HepG2 (cell line): ENCODE measurements around the gene ERLIN1. TPM values are rescaled to one million over a fixed set of nuclear protein-coding genes. Genes with fewer than 3 reads are reported as not detected.

ENCODE experiments used
- ATAC-seq: fragments of 200-7000 bp; cut with Tn5 transposase; 3 replicates; pipeline ENCODE4 v1.9.1; 2020; ENCODE audit warnings: mild to moderate bottlenecking, moderate library complexity
- BruUV-seq: library from RNA; stranded (reverse); fragments of 400-500 nt; replicated peaks from 2 replicates; lab custom pipeline; 2021; lab: Mats Ljungman, UMichigan
- CTCF ChIA-PET: fragments of 300-600 bp; formaldehyde crosslinking; extraction: SDS; loops from one replicate; lab custom pipeline; 2021; ENCODE audit warnings: low total read pairs, inconsistent platforms, low intra/inter-chr PET ratio; lab: Yijun Ruan, JAX
- POLR2A ChIA-PET: fragments of 350-600 bp; sonication (Branson Sonifier 250); formaldehyde crosslinking; loops from one replicate; lab custom pipeline; 2020; ENCODE audit warnings: antibody characterized with exemption, inconsistent platforms; lab: Yijun Ruan, JAX
- DNase-seq: peaks from one replicate; pipeline ENCODE4 v3.0.0-alpha.2; 2015; ENCODE audit warnings: low spot score
- FAIRE-seq: peaks from 3 replicates; lab custom pipeline; 2011; peaks lifted over from hg19 to GRCh38; lab: Jason Lieb, UNC
- H2AFZ ChIP-seq: one replicate; pipeline ENCODE4 v1.6.1; 2011; ENCODE audit warnings: low read length, inconsistent platforms
- H3K27ac ChIP-seq: fragments of 300-600 bp; 3 replicates; pipeline ENCODE4 v1.8.0; 2011; ENCODE audit warnings: mixed run types, mild to moderate bottlenecking, mixed read lengths, low read length, inconsistent platforms; ENCODE audit not compliant: insufficient read depth; ENCODE audit errors: extremely low read length
- H3K27me3 ChIP-seq, 2 experiments: fragments of 200-600 bp in 1 of 2; 2 replicates in 1 of 2; 3 replicates in 1 of 2; pipeline versions ENCODE4 v1.6.0 to v1.8.0; 2011; ENCODE audit warnings: low read length in 2 of 2, mild to moderate bottlenecking in 2 of 2, moderate library complexity in 2 of 2, inconsistent platforms in 1 of 2; ENCODE audit not compliant: insufficient read depth in 2 of 2, control insufficient read depth in 1 of 2
- H3K36me3 ChIP-seq, 2 experiments: fragments of 200-600 bp in 1 of 2; replicated peaks in 1 of 2; 2 replicates in 1 of 2; 3 replicates in 1 of 2; pipeline versions ENCODE4 v1.5.1 to v1.8.0; 2011; ENCODE audit warnings: low read length in 2 of 2, inconsistent platforms in 1 of 2; ENCODE audit not compliant: insufficient read depth in 2 of 2, control insufficient read depth in 1 of 2
- H3K4me1 ChIP-seq: 2 replicates; pipeline ENCODE4 v1.5.1; 2012; ENCODE audit warnings: low read length, inconsistent platforms; ENCODE audit not compliant: insufficient read depth
- H3K4me2 ChIP-seq: 2 replicates; pipeline ENCODE4 v1.6.0; 2011; ENCODE audit warnings: low read depth, low read length, inconsistent platforms
- H3K4me3 ChIP-seq, 3 experiments: fragments of 200-600 bp in 1 of 3; sonication (generic), shearing (Covaris generic) in 1 of 3; replicated peaks in 1 of 3; 2 replicates each; pipeline ENCODE4 v1.5.1; 2011 to 2016; ENCODE audit warnings: low read length in 3 of 3, inconsistent platforms in 2 of 3, low read depth in 2 of 3, mild to moderate bottlenecking in 2 of 3, control low read depth in 1 of 3, mixed read lengths in 1 of 3; ENCODE audit not compliant: insufficient read depth in 1 of 3
- H3K79me2 ChIP-seq: one replicate; pipeline ENCODE4 v1.6.1; 2011; ENCODE audit warnings: low read length, inconsistent platforms; ENCODE audit not compliant: insufficient read depth
- H3K9ac ChIP-seq: 2 replicates; pipeline ENCODE4 v1.6.0; 2011; ENCODE audit warnings: mild to moderate bottlenecking, low read depth, low read length, inconsistent platforms; ENCODE audit not compliant: insufficient read depth
- H3K9me3 ChIP-seq: 2 replicates; pipeline ENCODE4 v1.5.1; 2012; ENCODE audit warnings: mild to moderate bottlenecking, low read length
- H4K20me1 ChIP-seq: 2 replicates; pipeline ENCODE4 v1.6.0; 2011; ENCODE audit warnings: inconsistent platforms, mild to moderate bottlenecking, low read length, moderate library complexity; ENCODE audit not compliant: insufficient read depth
- FOSL1 ChIP-seq: sonication (generic); formaldehyde crosslinking; IDR thresholded peaks from 2 replicates; pipeline ENCODE4 v1.9.0; 2021; ENCODE audit warnings: missing genetic modification reagents, borderline replicate concordance
- PHB2 ChIP-seq: fragments of 450-650 bp; IDR thresholded peaks from 2 replicates; pipeline ENCODE4 v1.6.1; 2018; ENCODE audit not compliant: partially characterized antibody
- RFX3 ChIP-seq: IDR thresholded peaks from 2 replicates; pipeline ENCODE4 v1.6.1; 2016; ENCODE audit warnings: missing biosample characterization, missing genetic modification reagents
- RNF2 ChIP-seq: fragments of 450-650 bp; conservative IDR thresholded peaks from 2 replicates; pipeline ENCODE4 v1.6.1; 2016; ENCODE audit warnings: low read depth
- SRF ChIP-seq: IDR thresholded peaks from 2 replicates; pipeline ENCODE4 v1.6.1; 2011; ENCODE audit warnings: mild to moderate bottlenecking, low read depth, low read length, moderate library complexity
- ZNF205 ChIP-seq: IDR thresholded peaks from 2 replicates; pipeline ENCODE4 v1.6.1; 2018; ENCODE audit warnings: missing biosample characterization, missing genetic modification reagents
- ZNF230 ChIP-seq: sonication (generic); formaldehyde crosslinking; IDR thresholded peaks from 2 replicates; pipeline ENCODE4 v1.4.0; 2020; ENCODE audit warnings: mild to moderate bottlenecking, missing genetic modification reagents
- ZNF546 ChIP-seq: sonication (generic); formaldehyde crosslinking; conservative IDR thresholded peaks from 2 replicates; pipeline ENCODE4 v1.8.1; 2023; ENCODE audit warnings: mild to moderate bottlenecking, missing genetic modification reagents
- ZNF567 ChIP-seq: sonication (generic); formaldehyde crosslinking; IDR thresholded peaks from 2 replicates; pipeline ENCODE4 v1.8.1; 2023; ENCODE audit warnings: mild to moderate bottlenecking, missing genetic modification reagents, borderline replicate concordance
- ZNF713 ChIP-seq: sonication (generic); formaldehyde crosslinking; IDR thresholded peaks from 2 replicates; pipeline ENCODE4 v1.4.0; 2020; ENCODE audit warnings: mild to moderate bottlenecking, missing genetic modification reagents
- ZNF775 ChIP-seq: sonication (generic); formaldehyde crosslinking; IDR thresholded peaks from 2 replicates; pipeline ENCODE4 v1.4.0; 2020; ENCODE audit warnings: missing genetic modification reagents, mild to moderate bottlenecking, moderate library complexity, borderline replicate concordance
- WGBS: methylation state at CpG from one replicate; pipeline ENCODE4 v1.1.6; 2017; ENCODE audit warnings: low lambda C conversion rate; 5-methylcytosine and 5-hydroxymethylcytosine counted together
- in situ Hi-C: cut with HindIII; loops from 2 replicates; pipeline ENCODE4 v1.10.0; 2017; ENCODE audit warnings: low pct_unique_long_range_greater_than_20kb; ENCODE audit not compliant: extremely low pct_ligation_motif_present
- intact Hi-C: fragments of 100-400 bp; cut with micrococcal nuclease; formaldehyde crosslinking; loops from one replicate; pipeline ENCODE4 v1.10.0; 2022; ENCODE audit not compliant: unreplicated experiment
- polyA plus RNA-seq, 8 experiments: library from polyadenylated mRNA; depleted of rRNA in 3 of 8; stranded (reverse) in 7 of 8; unstranded in 1 of 8; fragments of >200 nt; fragmentation: Illumina TruSeq in 4 of 8; extraction: Trizol in 4 of 8; gene quantifications; 2 replicates each; pipeline versions ENCODE4 v1.2.1 to v1.2.3, GENCODE V29; 2011 to 2016; ENCODE audit warnings: low read depth in 4 of 8, missing spikeins in 1 of 8, mixed read lengths in 1 of 8; ENCODE audit not compliant: insufficient read depth in 1 of 8
- total RNA-seq, 5 experiments: library from RNA; depleted of rRNA; stranded (reverse); fragments of >200 nt; fragmentation: Illumina TruSeq; extraction: Trizol; gene quantifications; 2 replicates each; pipeline ENCODE4 v1.2.3, GENCODE V29; 2016; ENCODE audit warnings: low read depth in 1 of 5
- TF ChIP-seq, protein P1 (sequence below): sonication (generic); formaldehyde crosslinking; IDR thresholded peaks from 2 replicates; pipeline ENCODE4 v1.4.0; 2020; ENCODE audit warnings: mild to moderate bottlenecking, missing genetic modification reagents

Gene ERLIN1
- total and polyA plus RNA-seq, 2 of the 13 experiments (the other 11 are each of a cell fraction or from before 2014, with no cell fraction given), result 56.8 to 69.3 TPM

DNA sequence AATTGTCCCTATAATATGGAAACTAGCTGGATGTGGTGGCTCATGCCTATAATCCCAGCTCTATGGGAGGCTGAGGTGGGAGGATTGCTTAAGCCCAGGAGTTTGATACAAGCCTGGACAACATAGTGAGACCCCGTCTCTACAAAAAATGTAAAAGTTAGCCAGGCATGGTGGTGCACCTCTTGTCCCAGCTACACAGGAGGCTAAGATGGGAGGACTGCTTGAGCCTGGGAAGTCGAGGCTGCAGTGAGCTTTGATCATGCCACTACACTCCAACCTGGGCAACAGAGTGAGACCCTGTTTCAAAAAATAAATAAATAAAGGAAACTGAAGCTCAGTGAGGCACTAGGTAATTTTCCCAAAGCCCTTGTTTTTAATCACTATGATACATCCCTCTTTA lies 15.7 kb upstream of the ERLIN1 start:
- CTCF ChIA-PET, result no interaction called here
- POLR2A ChIA-PET, result no interaction called here
- Histone ChIP-seq H4K20me1 (no peaks in the 10 kb centered on the region), H3K27me3 (no peaks in the 10 kb centered on the region), H3K27ac (no peak overlapping the region), H2AFZ (no peak overlapping the region), H3K9me3 (no peaks in the 10 kb centered on the region), H3K36me3 (peaks cover 13 to 61% of the 10 kb centered on the region in 2 experiments), H3K4me3 (no peak overlapping the region), H3K4me1 (no peaks in the 10 kb centered on the region), H3K79me2 (no peaks in the 10 kb centered on the region), H3K9ac (no peak overlapping the region), H3K4me2 (no peak overlapping the region)
- intact Hi-C loops, result no loop called here
- DNase-seq (no peak), FAIRE-seq (no peak), ATAC-seq (no peak)
- in situ Hi-C loops, result no loop called here
- WGBS, result 94% methylated on average over 2 of the region's 2 CpGs
- BruUV-seq, result no TSS peak
- TF ChIP-seq ZNF713 (CRISPR knock-in tag) (no peak), RFX3 (no peak), PHB2 (no peak), ZNF230 (CRISPR knock-in tag) (no peak), ZNF205 (no peak), ZNF567 (CRISPR knock-in tag) (no peak), ZNF546 (no peak), RNF2 (no peak), ZNF775 (CRISPR knock-in tag) (no peak), SRF (no peak), FOSL1 (no peak)
- TF ChIP-seq, protein P1, sequence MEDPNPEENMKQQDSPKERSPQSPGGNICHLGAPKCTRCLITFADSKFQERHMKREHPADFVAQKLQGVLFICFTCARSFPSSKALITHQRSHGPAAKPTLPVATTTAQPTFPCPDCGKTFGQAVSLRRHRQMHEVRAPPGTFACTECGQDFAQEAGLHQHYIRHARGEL, result no peak
